ENCODE data around the gene EXOC3.

EXOC3 gene

DNA sequence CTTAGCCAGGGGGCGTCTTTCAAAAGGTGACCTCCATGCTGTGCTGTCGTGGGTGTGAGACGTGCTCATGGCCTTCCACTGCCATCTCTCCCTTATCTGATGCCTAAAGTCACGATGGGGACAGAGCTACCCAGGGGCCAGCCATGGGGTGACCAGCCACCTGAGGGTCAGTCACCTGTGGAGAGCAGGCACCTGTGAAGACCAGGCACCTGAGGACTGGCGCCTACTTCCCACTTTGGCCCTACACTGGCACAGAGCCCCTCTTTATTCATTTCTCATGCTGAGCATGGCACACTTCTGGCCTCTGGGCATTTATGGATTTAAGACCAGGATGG is 6.4 kb upstream of the EXOC3 start:
- H3K27ac ChIP-seq (ENCODE audit: low read length) = no peak overlapping the region
- no peaks in the 10 kb centered on the region for H3K4me1 ChIP-seq (ENCODE audit: insufficient read depth, low read length)
- H3K36me3 ChIP-seq (ENCODE audit: insufficient read depth, low read depth, low read length) = no peaks in the 10 kb centered on the region
- H3K9ac ChIP-seq (ENCODE audit: low read depth, low read length) = no peak overlapping the region
- H3K27me3 ChIP-seq (ENCODE audit: insufficient read depth, low read length) = no peaks in the 10 kb centered on the region
- no peaks in the 10 kb centered on the region for H3K9me3 ChIP-seq (ENCODE audit: insufficient read depth, low read depth, low read length)
- no peak overlapping the region for H3K4me3 ChIP-seq (ENCODE audit: low read length)

GRCh38 chr5:437281-437771 is 5.7 kb upstream of the EXOC3 start:
- Histone ChIP-seq H3K36me3 (ENCODE audit: insufficient read depth, low read depth, low read length) (no peaks in the 10 kb centered on the region), H3K27ac (ENCODE audit: low read length) (no peak overlapping the region), H3K27me3 (ENCODE audit: insufficient read depth, low read length) (no peaks in the 10 kb centered on the region), H3K4me3 (ENCODE audit: low read length) (no peak overlapping the region), H3K9me3 (ENCODE audit: insufficient read depth, low read depth, low read length) (no peaks in the 10 kb centered on the region), H3K4me1 (ENCODE audit: insufficient read depth, low read length) (no peaks in the 10 kb centered on the region; the same call in 1 of the 2 replicates), H3K9ac (ENCODE audit: low read depth, low read length) (no peak overlapping the region)

GRCh38 chr5:438481-438981 is 4.4 kb upstream of the EXOC3 start:
- no peak overlapping the region for H3K9ac ChIP-seq (ENCODE audit: low read depth, low read length)
- H3K4me3 ChIP-seq (ENCODE audit: low read length) = no peak overlapping the region
- H3K27me3 ChIP-seq (ENCODE audit: insufficient read depth, low read length) = no peaks in the 10 kb centered on the region
- H3K36me3 ChIP-seq (ENCODE audit: insufficient read depth, low read depth, low read length) = no peaks in the 10 kb centered on the region
- H3K9me3 ChIP-seq (ENCODE audit: insufficient read depth, low read depth, low read length) = no peaks in the 10 kb centered on the region
- no peaks in the 10 kb centered on the region; the same call in 1 of the 2 replicates for H3K4me1 ChIP-seq (ENCODE audit: insufficient read depth, low read length)
- H3K27ac ChIP-seq (ENCODE audit: low read length) = no peak overlapping the region

DNA sequence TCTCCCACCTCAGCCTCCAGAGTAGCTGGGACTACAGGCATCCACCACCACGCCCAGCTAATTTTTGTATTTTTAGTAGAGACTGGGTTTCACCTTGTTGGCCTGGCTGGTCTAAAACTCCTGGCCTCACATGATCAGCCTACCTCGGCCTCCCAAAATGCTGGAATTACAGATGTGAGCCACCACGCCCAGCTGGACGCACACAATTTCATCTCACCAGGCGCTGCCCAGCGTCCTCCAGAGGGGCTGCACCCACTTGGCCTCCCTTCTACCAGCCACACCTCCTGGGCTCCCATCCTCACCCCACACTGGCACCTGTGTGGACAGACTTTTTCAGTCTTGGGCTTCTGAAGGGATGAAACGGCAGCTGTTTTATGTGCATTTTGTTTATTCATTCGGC is 3.8 kb upstream of the EXOC3 start:
- H3K4me1 ChIP-seq (ENCODE audit: insufficient read depth, low read length) = no peaks in the 10 kb centered on the region; the same call in 1 of the 2 replicates
- H3K27ac ChIP-seq (ENCODE audit: low read length) = no peak overlapping the region
- H3K27me3 ChIP-seq (ENCODE audit: insufficient read depth, low read length) = no peaks in the 10 kb centered on the region
- no peaks in the 10 kb centered on the region for H3K36me3 ChIP-seq (ENCODE audit: insufficient read depth, low read depth, low read length)
- H3K9ac ChIP-seq (ENCODE audit: low read depth, low read length) = no peak overlapping the region
- H3K9me3 ChIP-seq (ENCODE audit: insufficient read depth, low read depth, low read length) = no peaks in the 10 kb centered on the region
- H3K4me3 ChIP-seq (ENCODE audit: low read length) = no peak overlapping the region

DNA sequence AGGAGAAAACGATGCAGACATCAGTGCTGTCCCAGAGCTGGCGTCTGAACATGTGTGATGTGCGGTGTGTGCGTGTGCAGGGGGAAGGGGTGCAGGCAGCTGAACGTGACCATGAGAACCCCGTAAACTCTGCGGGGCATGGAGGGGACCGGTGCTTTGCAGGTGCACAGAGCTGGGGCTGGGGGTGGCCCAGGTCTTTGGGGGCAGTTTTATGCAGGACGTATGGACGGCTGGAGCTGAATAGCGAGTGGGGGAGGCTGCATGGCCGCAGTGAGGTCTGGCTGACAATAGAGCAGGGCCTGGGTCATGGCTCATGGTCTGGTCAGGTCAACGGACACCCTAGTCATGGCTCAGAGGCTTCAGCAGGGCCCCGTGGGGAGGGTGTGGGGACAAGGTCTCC is 3.3 kb upstream of the EXOC3 start:
- H3K36me3 ChIP-seq (ENCODE audit: insufficient read depth, low read depth, low read length) = no peaks in the 10 kb centered on the region
- no peaks in the 10 kb centered on the region for H3K9me3 ChIP-seq (ENCODE audit: insufficient read depth, low read depth, low read length)
- no peak overlapping the region for H3K27ac ChIP-seq (ENCODE audit: low read length)
- H3K27me3 ChIP-seq (ENCODE audit: insufficient read depth, low read length) = no peaks in the 10 kb centered on the region
- H3K9ac ChIP-seq (ENCODE audit: low read depth, low read length) = no peak overlapping the region
- H3K4me3 ChIP-seq (ENCODE audit: low read length) = no peak overlapping the region
- no peaks in the 10 kb centered on the region; the same call in 1 of the 2 replicates for H3K4me1 ChIP-seq (ENCODE audit: insufficient read depth, low read length)

DNA sequence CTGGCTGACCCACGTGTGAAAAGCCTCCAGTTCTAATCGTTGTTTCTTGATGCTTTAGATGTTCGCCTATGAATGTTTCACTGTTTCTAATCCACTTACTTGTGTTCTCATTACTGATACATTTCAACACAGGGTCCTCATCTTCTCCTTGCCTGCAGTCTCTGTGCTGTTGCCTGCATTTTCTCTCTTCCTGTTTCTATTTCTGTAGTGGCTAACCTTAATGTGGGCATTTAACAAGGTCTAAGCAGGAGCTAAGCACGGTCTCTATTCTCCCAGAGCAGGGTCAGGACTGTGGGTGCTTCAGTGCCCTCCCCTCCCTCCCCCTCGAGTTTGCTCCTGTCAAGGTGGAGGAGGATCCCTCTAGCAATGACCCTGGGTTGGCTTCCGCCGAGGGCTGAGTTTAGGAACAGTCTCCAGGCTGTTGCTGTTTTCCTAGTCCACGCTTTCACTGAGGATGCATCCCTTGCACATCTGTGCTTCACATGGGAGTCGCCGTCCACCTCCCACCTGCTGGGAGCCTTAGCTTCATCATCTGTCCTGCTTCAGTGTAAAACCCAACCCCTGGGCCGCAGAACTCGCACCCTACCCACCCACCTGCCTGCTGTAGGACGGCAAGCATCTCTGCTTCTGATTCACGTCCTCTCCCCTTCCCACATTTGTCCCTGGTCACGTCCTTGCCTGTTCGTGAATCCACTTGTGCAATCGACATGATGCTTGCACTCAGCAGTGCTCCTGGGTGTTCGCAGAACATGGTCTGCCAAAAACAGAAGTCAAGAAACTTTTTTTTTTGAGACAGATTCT is 2.4 kb upstream of the EXOC3 start:
- no peak overlapping the region for H3K4me3 ChIP-seq (ENCODE audit: low read length)
- no peaks in the 10 kb centered on the region for H3K9me3 ChIP-seq (ENCODE audit: insufficient read depth, low read depth, low read length)
- H3K4me1 ChIP-seq (ENCODE audit: insufficient read depth, low read length) = no peaks in the 10 kb centered on the region; the same call in 1 of the 2 replicates
- H3K36me3 ChIP-seq (ENCODE audit: insufficient read depth, low read depth, low read length) = no peaks in the 10 kb centered on the region
- no peak overlapping the region for H3K9ac ChIP-seq (ENCODE audit: low read depth, low read length)
- H3K27ac ChIP-seq (ENCODE audit: low read length) = no peak overlapping the region
- H3K27me3 ChIP-seq (ENCODE audit: insufficient read depth, low read length) = no peaks in the 10 kb centered on the region

DNA sequence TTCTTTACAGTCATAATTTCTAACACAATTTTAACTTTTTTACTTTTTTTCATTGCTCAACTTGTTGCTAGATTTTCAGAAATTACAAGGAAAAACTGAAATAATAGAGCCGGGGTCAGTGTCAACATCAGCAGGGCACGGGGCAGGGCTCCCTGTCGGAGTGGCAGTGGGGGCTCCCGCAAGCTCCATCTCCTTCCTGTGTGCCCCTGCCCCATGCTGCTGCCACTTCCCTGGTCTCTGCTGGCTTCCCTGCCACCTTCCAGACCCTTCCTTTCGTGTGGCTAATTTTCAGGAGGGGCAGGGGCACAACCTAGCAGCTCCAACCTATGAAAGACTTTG is 1.0 kb upstream of the EXOC3 start:
- Histone ChIP-seq H3K4me3 (ENCODE audit: low read length) (peak overlapping the region; percentile 85), H3K9me3 (ENCODE audit: insufficient read depth, low read depth, low read length) (no peaks in the 10 kb centered on the region), H3K4me1 (ENCODE audit: insufficient read depth, low read length) (no peaks in the 10 kb centered on the region; the same call in 1 of the 2 replicates), H3K9ac (ENCODE audit: low read depth, low read length) (no peak overlapping the region; the same call in 1 of the 2 replicates), H3K36me3 (ENCODE audit: insufficient read depth, low read depth, low read length) (peaks cover 1% of the 10 kb centered on the region), H3K27ac (ENCODE audit: low read length) (no peak overlapping the region), H3K27me3 (ENCODE audit: insufficient read depth, low read length) (no peaks in the 10 kb centered on the region)

GRCh38 chr5:443239-444151 is 519 bp downstream of the EXOC3 start:
- H3K36me3 ChIP-seq (ENCODE audit: insufficient read depth, low read depth, low read length) = peaks cover 16% of the 10 kb centered on the region
- H3K27ac ChIP-seq (ENCODE audit: low read length) = no peak overlapping the region
- H3K4me3 ChIP-seq (ENCODE audit: low read length) = peak overlapping the region; percentile 93
- no peaks in the 10 kb centered on the region for H3K9me3 ChIP-seq (ENCODE audit: insufficient read depth, low read depth, low read length)
- H3K4me1 ChIP-seq (ENCODE audit: insufficient read depth, low read length) = no peaks in the 10 kb centered on the region; the same call in 1 of the 2 replicates
- H3K27me3 ChIP-seq (ENCODE audit: insufficient read depth, low read length) = no peaks in the 10 kb centered on the region
- peak overlapping the region; percentile 77 for H3K9ac ChIP-seq (ENCODE audit: low read depth, low read length)

DNA sequence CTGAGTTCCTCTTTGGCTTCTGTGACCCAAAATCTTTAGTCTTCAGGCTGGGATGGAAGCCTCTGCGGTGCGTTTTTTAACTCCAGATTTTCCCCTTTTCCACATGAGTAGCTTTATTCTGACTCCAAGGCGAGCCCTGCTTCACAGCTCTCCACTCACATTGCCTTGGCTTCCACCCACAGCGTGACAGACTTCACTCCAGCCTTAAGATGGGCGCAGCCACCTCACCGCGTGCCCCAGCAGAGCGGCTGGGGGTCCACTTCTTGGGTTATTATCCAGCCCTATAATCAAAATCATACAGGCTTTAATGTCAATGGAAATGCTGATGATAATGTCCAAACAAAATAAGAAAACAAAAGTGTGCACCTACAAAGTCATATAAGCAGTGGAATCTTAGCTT is 1.2 kb downstream of the EXOC3 start:
- H3K9ac ChIP-seq (ENCODE audit: low read depth, low read length) = no peak overlapping the region
- no peaks in the 10 kb centered on the region for H3K27me3 ChIP-seq (ENCODE audit: insufficient read depth, low read length)
- no peak overlapping the region for H3K27ac ChIP-seq (ENCODE audit: low read length)
- no peaks in the 10 kb centered on the region for H3K9me3 ChIP-seq (ENCODE audit: insufficient read depth, low read depth, low read length)
- no peak overlapping the region for H3K4me3 ChIP-seq (ENCODE audit: low read length)
- no peaks in the 10 kb centered on the region; the same call in 1 of the 2 replicates for H3K4me1 ChIP-seq (ENCODE audit: insufficient read depth, low read length)
- H3K36me3 ChIP-seq (ENCODE audit: insufficient read depth, low read depth, low read length) = peaks cover 24% of the 10 kb centered on the region

- no peak overlapping the region for H3K4me3 ChIP-seq (ENCODE audit: low read length)
- no peaks in the 10 kb centered on the region for H3K27me3 ChIP-seq (ENCODE audit: insufficient read depth, low read length)
- no peak overlapping the region for H3K27ac ChIP-seq (ENCODE audit: low read length)
- H3K4me1 ChIP-seq (ENCODE audit: insufficient read depth, low read length) = no peaks in the 10 kb centered on the region; the same call in 1 of the 2 replicates
- no peaks in the 10 kb centered on the region for H3K9me3 ChIP-seq (ENCODE audit: insufficient read depth, low read depth, low read length)
- no peak overlapping the region; the same call in 1 of the 2 replicates for H3K9ac ChIP-seq (ENCODE audit: low read depth, low read length)
- H3K36me3 ChIP-seq (ENCODE audit: insufficient read depth, low read depth, low read length) = peaks cover 35% of the 10 kb centered on the region
Measured at GRCh38 chr5:445591-445990, 2.6 kb downstream of the EXOC3 start.

DNA sequence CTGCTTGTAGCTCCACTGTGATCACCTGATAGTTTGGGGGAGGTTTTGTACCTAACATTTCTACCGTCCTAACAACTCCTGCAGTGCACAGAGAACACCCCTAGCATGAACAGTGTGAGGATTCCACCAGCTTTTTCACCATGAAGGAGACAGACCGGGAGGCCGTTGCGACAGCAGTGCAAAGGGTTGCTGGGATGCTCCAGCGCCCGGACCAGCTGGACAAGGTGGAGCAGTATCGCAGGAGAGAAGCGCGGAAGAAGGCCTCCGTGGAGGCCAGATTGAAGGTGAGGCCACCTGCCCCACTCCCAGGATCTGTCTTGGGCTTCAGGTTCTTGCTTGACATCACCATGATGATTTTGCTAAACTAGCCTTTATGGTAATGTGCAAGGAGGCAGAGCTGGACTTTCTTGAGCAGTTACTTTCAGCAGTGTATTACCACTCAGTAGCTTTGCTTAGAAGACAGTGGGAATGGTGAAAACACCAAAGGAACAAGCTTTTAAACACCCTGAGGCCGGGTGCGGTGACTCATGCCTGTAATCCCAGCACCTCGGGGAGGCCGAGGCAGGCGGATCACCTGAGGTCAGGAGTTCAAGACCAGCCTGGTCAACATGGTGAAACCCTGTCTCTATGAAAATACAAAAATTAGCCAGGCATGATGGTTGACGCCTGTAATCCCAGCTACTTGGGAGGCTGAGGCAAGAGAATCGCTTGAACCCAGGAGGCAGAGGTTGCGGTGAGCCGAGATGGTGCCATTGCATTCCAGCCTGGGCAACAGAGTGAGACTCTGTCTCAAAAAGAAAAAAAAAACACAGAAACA is 3.3 kb downstream of the EXOC3 start:
- peaks cover 41% of the 10 kb centered on the region for H3K36me3 ChIP-seq (ENCODE audit: insufficient read depth, low read depth, low read length)
- no peaks in the 10 kb centered on the region for H3K27me3 ChIP-seq (ENCODE audit: insufficient read depth, low read length)
- H3K9me3 ChIP-seq (ENCODE audit: insufficient read depth, low read depth, low read length) = no peaks in the 10 kb centered on the region
- no peak overlapping the region; the same call in 1 of the 2 replicates for H3K9ac ChIP-seq (ENCODE audit: low read depth, low read length)
- H3K27ac ChIP-seq (ENCODE audit: low read length) = no peak overlapping the region
- no peak overlapping the region for H3K4me3 ChIP-seq (ENCODE audit: low read length)
- no peaks in the 10 kb centered on the region; the same call in 1 of the 2 replicates for H3K4me1 ChIP-seq (ENCODE audit: insufficient read depth, low read length)

All from iPS-20b (cell line).